Left hindlimb (tissue), 1 donor: Measurements from ENCODE around the gene ABHD10.
"Not testable (repeated sequence)": the region's sequence is repeated elsewhere in the genome, so short reads cannot be mapped to it uniquely, and the experiment has no call there.

Experiments
- DNase-seq: peaks from one replicate; pipeline ENCODE4 v3.0.0-alpha.2; 2018

ABHD10 gene

GRCh38 chr3:112035241-112035640 is 56.4 kb downstream of the ABHD10 start:
- DNase-seq, result no peak

- DNase-seq, result not testable (repeated sequence)
Observed at GRCh38 chr3:112037194-112037593, 58.4 kb downstream of the ABHD10 start.

DNA sequence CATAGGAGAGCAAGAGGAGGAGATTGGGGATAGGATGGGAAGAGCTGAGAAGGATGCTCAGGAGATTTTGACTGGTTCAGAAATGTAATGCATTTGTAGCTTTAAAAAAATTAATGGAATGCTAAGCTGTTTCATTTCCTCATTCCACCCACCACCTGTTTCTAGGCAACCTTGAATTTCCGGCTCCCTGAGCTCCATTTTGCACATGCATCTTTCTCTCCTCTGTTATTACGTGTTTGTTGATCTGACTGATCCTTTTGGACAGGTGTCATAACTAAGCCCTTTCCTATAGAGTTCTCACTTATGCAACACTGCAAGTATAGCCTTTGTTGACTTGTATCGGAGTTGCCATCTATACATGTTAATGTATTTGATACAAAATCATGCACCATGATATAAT is 60.0 kb downstream of the ABHD10 start:
- no peak for DNase-seq

- no peak for DNase-seq
Observed at GRCh38 chr3:112041321-112041720, 62.5 kb downstream of the ABHD10 start.

GRCh38 chr3:112042842-112043280 is 64.0 kb downstream of the ABHD10 start:
- no peak for DNase-seq
